Fibroblast of skin of right quadriceps (primary cell): ENCODE data around the gene DAAM2.
A peak's percentile ranks its signal among the peaks of the same experiment; 100 is the strongest.

Source experiments
- DNase-seq: peaks from one replicate; pipeline ENCODE4 v3.0.0-alpha.2; 2013

Gene DAAM2

DNA sequence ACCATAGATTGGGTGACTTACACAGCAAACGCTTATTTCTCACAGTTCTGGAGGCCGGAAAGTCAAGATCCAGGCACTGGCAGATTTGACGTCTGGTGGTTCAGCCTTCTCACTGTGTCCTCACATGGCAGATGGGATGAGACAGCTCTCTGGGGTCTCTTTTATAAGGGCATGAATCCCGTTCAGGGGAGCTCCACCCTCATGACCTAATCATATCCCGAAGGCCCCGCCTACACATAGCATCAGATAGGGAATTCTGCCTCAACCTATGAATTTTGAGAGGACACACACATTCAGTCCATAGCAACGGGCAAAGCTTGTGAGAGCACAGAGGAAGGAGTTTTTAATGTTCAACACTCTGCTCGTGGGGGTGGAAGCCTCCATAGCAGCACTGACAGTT, 27.5 kb downstream of the DAAM2 start:
- DNase-seq = no peak

GRCh38 chr6:39820553-39820952, 28.4 kb downstream of the DAAM2 start:
- no peak for DNase-seq

- DNase-seq = no peak
Measured at GRCh38 chr6:39821046-39821740, 29.0 kb downstream of the DAAM2 start.

DNA sequence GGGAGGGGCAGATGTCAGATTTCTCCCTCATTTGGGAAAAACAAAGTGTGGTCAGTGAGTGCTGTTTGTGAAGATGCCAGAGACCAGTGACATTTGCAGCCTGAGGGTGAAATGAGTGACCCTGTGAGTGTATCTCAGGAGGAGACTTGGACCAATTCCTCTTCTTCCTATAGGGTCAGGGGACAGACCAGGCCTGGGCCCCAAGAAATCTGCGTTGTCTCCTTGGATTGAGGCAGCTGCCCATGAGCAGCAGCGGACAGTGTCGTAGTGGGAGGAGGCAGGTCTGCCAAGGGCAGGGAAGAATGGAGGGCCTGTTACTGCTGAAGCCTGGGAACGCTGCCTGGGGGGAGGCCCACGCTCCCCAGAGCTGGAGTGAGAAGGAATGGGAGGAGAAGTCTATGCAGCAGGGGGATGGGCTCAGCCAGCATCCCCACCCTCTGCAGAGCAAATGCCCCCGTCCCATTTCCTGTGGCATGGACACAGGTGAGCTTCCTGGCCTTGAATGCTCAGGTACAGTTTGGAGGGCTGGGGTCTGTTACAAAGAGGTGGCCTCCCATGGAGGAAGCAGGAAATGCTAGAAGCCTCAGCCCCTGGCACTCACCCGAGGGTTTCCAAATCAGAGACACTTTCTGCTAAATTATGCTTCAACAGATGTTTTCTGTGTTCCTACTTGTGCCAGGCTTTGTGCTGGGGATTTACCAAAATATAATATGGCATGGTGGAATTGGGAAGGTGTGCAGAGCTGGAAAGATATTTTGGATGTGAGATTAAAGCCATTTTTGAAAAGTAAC, 29.8 kb downstream of the DAAM2 start:
- no peak for DNase-seq

DNA sequence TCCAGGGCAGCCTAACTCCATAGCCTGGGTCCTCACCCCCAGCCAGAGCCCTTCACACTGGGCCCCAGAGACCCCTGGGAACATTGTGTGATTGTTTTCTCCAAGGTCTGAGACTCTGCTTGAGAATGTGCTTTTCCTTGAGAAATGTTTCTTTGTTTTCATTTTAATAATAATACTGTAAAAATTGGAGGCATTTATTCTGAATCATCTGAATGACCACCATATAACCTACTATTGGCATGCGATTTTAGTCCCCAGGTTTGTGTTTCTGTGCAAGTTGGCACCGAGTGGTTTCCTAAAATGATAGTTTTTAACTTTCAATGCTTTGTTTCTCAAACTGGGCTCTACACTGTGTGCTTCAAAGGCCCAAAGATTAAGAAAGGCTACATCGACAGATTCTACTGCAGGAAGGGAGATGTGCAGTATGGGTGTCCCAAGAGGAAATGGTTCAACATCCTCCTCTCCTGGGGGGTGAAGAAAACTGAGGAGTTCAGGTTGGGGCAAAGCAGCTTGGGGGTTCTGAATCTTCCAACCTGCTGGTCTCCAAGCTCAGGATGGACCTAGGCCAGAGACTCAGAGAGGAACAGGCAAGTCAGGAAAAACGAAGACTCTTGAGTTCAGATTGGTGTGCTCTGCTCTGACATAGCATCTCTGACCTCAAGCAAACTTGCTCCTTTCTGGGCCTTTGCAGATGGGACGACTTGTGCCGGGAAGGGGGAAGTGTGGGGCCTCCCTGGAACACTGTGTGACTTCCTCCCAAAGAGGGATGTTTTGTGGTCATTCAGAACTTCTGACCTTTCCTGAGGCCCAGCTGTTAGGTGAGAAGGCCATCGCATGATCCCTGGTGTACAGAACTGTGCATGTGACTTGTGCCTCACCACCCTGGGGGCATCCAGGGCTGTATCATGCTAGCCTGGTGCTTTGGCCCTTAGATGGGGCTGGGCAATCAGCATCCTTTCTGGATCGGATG, 31.0 kb downstream of the DAAM2 start:
- no peak for DNase-seq

DNA sequence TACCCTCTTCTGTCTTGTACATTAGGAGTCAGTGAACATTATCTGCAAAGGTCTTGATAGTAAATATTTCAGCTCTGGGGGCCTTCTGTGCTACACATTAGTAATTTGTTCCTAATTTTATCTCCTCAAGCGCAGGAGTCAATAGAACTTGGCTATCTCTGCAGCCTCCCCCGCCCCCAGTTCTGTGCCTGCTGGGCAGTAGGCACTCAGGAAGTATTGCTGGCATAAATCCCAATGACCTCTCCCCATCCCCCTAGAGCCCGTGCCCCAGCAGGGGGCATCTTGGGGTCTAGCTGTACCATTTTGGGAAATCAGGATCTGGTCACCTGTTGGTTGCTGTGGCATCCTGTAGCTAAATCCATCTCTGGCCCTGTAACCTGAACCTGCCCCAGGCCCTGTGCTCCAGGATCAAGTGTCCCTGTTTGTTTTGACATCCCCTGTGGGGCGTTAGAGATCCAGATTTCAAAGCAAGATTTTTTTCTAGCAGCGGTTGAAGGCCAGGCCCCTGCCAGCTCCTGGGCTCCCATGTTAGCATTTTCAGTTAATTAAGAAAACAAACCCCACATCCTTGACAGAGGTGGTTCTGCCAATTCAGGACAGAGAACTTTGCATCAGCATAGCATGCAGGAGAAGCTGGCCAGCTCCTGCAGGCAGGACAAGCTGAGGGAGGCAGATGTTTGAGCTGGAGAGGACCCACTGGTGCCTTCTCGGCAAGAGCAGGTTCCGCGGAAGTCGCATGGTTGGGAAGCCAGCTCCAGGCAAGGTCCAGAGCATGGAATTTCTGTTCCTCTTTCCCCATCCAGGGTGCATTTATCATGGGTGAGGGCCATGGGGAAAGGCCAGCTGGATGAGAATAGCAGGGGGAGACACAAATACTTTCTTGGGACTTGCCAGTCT, 32.1 kb downstream of the DAAM2 start:
- no peak for DNase-seq

GRCh38 chr6:39829331-39829730, 37.2 kb downstream of the DAAM2 start:
- no peak for DNase-seq

DNA sequence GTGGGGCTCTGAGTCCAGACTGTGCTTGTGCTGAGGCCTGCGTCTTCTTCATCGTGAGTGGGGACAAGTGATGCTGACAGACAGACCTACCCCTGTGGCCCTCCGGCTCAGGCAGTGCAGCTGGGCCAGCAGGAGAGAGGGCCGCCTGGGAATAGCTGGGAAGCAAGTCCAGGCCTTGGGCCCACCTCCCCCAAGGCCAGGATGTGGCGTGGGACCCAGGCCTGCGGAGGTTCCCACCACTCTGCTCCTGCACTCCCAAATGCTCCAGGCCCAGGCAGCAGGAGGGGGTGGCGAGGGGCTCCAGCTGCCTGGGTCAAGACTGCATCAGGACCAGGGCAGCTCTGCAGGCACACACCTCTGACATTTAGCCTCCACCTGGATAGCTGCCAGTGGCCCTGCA, 38.3 kb downstream of the DAAM2 start:
- no peak for DNase-seq

DNA sequence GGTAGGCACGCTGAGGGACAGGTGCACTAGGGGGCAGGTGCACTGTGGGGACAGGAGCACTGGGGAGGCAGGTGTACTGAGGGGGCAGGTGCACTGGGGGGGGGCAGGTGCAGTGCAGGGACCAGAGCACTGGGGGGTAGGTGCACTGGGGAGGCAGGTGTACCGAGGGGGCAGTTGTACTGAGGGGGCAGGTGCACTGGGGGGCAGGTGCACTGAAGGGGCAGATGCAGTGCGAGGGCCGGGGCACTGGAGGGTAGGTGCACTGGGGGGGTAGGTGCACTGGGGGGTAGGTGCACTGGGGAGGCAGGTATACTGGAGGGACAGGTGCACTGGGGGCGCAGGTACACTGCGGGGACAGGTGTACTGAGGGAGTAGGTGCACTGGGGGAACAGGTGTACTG, 39.5 kb downstream of the DAAM2 start:
- DNase-seq = no peak

- no peak for DNase-seq
Measured at GRCh38 chr6:39834278-39834677, 42.1 kb downstream of the DAAM2 start.

DNA sequence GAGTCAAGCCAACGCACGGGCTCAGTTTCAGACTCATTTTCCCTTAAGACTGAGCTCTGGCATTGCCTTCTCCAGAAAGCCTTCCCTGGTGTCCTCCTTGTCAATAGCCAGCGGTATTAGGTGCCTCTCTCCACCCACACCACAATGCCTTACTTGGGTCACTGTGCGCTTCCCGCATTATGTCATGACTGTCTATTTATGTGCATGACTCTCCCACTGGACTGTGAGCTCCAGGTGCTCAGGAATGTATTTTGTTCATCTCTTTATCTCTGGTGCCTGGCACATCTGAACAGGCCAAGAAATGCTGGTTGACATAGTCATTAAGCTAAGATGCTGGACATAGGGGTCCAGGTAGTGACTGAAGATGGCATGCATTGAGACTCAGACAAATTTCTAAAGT, 42.7 kb downstream of the DAAM2 start:
- no peak for DNase-seq

GRCh38 chr6:39835821-39836295, 43.7 kb downstream of the DAAM2 start:
- DNase-seq = peak; percentile 97

DNA sequence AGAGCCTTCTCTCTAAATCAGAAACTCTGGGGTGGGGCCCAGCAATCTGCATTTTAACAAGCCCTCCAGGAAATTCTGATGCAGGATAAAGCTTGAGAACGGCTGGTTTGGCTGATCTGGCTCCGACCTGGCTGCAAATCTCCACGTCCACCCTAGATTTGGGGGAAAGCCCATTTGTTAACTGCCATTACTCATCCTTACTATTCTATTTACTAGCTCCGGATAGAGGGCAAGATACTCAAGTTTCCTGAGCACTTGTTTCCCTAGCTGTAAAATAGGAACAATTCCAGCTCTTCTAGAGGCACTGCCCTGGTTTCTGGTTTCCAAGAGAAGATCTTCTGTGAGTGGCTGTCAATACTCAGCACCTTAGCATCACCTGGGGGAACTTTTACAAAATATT, 44.4 kb downstream of the DAAM2 start:
- no peak for DNase-seq

GRCh38 chr6:39839445-39839844, 47.3 kb downstream of the DAAM2 start:
- DNase-seq = no peak

GRCh38 chr6:39840781-39841180, 48.6 kb downstream of the DAAM2 start:
- no peak for DNase-seq

DNA sequence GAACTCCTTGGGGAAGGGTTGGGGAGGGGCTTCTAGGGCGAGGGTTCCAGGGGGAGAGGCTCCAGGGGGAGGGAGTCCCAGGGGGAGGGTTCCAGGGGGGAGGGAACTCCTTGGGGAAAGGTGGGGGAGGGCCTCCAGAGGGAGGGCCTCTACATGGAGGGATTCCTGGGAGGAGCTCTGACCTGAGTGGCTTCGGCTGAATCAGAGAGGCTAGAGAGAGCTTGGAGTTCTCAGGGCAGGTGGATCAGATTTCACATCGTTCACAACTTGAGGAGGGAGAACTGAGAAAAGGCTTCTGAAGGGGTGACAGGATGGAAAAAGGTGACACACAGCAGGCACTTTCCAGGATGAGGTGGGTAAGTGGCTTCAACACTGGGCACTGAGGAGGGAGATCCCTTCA, 49.1 kb downstream of the DAAM2 start:
- DNase-seq = peak; percentile 39

GRCh38 chr6:39841923-39842322, 49.7 kb downstream of the DAAM2 start:
- DNase-seq = no peak

GRCh38 chr6:39843305-39844020, 51.3 kb downstream of the DAAM2 start:
- peak; percentile 37 for DNase-seq

DNA sequence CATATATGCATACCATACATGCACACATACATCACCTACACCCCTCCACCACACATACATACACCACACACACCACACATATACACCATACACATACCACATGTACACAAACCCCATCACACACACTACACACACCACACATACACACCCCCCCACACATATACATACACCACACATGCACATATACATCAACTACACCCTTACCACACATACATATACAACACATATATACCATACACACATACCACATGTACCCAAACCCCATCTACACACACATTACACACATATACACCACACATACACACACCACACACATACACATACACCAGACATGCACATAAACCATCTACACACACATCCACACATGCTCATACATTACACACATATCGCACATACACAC, 52.7 kb downstream of the DAAM2 start:
- no peak for DNase-seq

- DNase-seq = peak; percentile 30
Measured at GRCh38 chr6:39847221-39847620, 55.0 kb downstream of the DAAM2 start.

GRCh38 chr6:39848171-39848570, 56.0 kb downstream of the DAAM2 start:
- no peak for DNase-seq
